COLO829 (cell line): ENCODE results near the gene HHATL.
"Not testable (repeated sequence)": the region's sequence is repeated elsewhere in the genome, so short reads cannot be mapped to it uniquely, and the experiment has no call there.

ENCODE experiments used
- DNase-seq: peaks from one replicate; pipeline ENCODE4 v3.0.0; 2012; ENCODE audit warnings: low spot score

Gene HHATL

DNA sequence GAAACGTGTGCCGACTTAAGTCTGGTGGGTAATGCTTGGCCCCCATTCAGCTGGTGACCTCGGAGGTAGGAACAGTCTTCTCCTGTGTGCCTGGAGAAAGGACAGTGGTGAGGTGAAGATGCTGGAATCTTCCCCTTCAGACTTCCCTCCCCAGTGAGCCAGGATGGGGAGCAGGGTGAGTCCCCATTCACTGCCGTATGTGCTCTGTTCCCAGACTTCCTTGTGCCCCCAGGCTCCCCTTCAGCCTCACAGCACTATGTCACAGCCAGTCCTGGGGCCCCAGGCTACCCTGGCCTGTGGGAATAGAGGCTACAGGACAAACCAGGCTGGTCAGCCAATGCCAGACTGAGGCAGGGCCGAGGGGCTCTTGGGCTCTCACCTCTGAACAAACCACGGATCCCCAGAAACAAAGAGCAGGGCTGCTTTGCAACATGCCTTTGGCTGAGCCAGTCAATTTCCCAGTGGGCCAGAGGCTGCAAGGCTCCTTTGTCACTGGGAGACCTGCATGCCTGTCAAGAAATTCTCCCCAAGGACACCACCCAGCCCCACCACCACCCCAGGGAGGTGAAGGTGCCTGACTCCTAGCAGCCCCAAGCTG is 31.8 kb upstream of the HHATL start:
- DNase-seq: no peak

DNA sequence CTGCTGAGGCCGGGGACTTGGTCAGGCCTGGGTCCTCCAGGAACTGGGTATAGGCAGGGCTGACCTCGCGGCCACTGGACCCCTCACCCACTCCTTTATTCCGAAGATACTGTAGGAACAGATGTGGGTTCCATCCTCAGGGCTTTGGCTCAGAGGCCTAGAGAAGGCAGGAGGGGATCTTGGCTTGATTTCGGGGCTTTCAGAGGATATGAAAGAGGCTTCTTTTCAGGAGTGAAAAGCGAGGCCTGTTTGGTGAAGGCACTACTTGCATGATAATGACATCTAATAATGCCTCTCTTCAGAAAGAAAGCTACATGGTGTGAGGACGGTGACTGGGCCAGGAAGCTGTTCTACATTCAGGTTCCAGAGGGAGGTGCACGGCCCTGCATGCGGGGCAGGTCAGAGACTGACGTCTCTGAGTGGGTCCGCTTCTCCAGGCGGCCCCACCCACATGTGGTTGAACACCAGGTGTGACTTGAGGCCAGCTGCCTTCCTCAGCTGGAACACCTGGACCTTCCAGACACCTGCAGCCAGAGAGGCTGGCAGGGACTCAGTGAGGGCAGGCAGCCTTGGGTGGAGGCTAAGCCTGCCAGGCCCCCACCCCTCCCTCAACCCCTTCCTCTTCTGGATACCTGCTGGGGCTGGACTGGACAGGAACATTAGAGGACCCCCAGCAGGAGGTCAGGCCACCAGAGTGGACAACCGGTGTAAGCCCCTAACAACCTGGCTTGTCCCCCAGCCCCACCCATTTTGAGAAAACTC is 31.1 kb upstream of the HHATL start:
- DNase-seq: no peak

DNA sequence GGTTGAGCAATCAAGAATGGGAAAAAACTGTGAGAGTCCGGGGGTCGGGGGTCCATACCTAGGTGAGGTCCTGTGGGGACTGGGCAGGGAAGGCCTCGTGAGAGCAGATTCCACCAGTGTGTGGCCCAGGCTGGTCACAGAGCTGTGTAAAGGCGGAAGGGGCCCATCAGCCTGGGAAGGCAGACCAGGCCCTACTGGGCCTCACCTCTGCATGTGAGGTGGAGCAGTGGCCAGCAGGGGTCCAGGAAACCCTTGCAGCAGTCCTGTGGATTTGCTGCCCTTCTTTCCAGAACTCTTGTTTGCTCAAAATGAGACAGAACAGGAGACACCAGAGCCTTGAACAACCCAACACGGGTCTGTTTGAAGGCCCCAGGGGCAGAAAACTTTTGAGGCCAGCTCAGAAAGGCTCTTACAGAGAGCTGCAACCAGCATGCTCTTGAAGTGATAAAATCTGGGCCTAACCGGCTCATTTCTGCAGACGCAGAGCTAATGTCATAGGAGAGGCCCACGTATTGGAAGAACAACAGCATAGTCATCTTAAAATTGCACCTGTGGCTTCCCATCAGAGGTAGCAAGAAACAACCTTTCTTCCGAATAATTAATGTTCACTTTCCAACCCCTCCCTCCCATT is 30.3 kb upstream of the HHATL start:
- no peak for DNase-seq

DNA sequence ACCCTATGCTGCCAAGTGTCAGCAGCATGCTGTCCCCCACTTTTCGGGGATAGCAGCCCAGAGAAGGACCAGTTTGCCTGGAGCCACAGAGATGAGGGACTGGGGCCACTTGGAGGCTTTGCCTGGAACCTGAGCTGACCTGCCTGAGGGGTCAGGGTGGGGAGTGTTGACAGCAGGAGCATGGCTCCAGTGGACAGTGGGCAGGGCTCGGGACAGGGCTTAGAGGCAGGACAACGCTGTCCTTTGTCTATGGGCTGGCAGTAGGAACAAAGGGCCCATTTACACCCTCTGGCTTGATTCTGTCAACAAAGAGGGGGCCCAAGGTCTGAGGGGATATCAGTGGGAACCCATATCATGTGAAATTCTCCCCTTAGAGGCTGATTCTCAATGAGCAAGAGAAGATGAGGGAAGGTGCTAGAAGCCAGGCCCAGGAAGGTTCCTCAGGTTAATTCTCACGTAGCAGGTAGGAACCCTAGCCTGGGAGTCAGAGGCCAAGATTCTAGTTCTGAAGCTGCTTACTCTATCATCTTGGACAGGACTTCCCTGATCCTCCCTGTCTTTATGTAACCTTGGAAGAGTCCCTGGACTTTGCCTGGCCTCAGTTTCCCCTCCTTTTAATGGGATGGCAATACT is 29.7 kb upstream of the HHATL start:
- DNase-seq: peak; percentile 97

DNA sequence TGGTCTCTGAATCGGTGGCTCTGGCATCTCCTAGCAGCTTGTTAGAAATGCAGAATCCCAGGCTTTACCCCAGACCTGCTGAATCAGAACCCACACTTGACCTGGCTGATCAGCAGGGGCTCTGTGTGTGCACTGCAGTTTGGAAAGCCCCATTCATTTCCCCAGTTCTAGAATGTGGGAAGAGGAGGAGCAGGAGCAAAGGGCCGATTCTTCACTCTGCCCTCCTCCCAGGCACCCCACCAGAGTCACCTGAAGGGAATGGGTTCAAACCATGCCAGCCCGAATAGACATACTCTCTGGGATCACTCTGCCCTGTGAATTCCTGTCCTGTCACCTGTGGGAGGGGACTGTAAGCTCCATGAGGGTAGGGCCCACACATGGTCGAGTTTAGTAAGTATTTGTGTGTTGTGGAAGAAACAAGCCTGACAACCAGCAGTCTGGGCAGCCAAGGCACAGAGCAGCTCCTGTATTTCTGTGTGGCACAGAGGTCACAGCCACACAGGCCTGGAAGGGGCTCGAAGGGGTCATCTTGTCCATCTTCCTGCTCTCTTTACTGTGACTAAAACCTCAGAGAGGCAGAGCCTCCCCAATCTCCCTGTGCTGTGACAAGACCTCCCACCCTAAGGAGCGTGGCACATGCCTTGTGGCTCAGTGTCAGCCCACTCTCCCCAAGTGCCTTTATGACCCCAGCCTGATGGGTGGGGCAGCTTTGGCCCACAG is 29.0 kb upstream of the HHATL start:
- DNase-seq: no peak

DNA sequence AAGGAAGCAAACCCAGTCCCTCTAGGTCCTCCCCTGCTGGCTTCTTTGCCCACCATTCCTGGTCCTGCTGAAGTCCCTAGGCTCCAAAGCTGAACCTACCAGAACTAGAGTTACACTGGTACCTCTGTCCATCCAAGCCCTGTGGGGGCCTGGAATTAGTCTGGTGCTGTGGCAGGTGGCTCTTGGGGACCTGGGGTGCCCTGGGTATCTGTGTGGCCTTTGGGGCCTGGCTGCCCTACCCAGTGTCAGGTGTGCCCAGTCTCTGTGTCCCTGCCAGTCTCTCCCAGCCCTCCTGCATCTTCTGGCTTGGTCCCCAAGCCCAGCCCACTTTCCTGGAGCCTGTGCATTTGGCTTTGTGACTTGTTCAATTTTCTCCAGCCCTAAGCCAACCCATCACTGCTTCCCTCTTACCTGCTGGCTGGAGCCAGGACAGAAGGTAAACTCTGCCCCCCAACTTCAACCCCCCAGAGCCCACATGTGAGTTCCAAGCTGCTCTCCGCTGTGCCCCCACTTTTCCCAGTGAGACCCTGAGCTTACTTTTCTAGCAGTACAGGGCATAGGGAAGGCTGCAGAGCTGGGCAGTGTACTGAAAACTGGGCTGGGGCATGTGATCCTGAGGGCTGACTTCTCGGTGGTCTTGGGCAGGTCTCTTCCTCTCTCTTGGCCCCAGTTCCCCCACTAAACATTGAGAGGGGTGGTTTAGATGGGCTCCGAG is 28.3 kb upstream of the HHATL start:
- no peak for DNase-seq

DNA sequence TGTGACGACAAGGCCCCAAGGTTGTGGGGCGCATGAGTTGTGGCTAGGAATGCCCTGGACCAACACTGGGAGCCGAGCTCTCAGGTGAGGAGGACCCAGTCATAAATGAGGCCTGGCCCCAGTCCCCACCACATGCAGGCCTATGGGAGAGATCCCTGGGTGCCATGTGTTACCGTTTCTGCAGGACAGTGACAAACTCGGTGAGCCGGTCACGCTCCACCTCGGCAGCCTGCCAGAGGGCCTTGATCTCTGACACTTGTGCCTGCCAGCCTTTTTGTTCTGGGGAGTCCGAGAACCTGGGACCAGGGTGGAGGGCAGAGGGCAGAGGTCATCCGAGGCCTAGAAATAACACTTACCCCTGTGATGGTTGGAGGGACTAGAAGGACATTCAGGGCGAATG is 27.7 kb upstream of the HHATL start:
- no peak for DNase-seq

DNA sequence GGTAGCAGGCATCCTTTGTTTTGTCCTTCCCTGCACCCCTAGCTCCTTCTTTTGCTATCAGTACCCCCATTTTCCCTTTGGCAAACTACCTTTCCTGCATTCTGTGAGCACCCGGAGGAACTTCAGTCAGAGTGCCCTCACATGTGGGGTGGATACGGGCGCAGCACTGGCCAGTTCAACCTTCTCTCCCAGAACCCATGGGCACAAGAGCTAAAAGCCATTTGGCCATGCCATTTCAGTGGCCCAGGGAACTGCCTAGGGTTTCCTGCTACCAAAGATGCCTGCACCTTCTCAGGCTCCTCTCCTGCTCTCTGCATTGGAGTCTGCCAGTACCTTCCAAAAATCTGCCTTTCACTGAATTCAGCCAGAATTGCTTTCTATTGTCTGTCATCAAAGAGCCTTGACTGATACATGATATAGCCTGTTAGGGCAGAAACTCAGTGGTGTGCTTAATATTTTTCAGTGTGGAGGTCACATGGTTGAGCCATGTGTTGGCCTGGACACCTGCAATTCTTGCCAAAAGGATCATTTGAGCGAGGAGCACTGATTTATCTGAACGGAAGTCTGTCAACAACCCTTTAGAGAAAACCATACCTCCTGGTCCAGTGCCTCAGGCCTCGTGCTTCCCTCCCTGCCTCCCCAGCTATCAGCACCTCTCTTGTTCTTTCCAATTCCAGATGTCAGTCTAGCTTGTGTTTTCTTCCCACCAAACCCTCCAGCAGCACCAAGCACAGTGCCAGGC is 27.0 kb upstream of the HHATL start:
- no peak for DNase-seq

DNA sequence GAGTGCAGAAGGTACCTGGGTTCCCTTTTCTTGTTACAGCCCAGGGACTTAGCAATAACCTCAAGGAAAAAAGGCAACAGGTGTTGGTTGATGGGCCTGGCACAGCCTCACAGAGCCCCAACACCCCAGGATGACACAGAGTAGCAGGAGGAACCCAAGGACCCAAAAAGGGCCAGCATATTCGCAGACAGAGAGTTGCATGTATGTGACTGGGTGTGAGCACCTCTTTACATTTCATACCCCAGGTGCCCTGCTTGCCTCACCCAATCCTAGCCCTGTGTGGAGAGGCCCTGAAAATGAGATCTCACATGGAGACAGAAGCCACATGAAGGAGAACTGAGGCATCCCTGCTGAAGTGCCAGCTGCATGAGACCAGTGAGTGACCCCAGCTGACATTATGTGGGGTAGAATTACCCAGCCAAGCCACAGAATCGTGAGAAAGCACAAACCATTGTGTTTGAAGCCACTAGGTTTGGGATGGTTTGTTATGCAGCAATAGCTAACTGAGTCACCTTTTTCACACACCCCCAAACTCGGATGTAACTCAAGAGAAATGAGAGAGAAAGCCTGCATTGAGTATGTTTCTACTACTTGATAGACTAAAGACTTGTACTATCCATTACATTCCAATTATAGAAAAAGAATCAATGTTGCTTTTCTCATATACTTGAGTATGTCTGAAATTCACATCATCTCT is 26.2 kb upstream of the HHATL start:
- DNase-seq: no peak

DNA sequence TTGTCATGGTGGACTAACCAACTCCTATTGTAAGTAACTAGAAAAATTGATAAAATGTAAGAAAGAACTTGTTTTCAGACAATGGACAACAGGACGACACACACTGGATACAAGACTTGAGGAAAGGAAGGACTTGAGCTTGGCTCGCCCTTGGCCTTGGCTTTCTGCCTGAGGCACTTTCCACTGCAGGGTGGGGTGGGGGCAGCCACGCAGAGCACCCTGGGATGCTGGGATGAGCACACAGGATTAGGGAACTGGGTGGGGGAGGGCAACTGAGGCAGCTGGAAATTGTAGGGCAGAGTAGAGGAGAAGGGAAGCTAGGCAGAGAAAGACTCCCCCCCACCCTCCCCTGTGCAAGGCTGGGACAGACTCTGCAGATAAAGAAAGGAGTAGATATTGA is 25.5 kb upstream of the HHATL start:
- no peak for DNase-seq

DNA sequence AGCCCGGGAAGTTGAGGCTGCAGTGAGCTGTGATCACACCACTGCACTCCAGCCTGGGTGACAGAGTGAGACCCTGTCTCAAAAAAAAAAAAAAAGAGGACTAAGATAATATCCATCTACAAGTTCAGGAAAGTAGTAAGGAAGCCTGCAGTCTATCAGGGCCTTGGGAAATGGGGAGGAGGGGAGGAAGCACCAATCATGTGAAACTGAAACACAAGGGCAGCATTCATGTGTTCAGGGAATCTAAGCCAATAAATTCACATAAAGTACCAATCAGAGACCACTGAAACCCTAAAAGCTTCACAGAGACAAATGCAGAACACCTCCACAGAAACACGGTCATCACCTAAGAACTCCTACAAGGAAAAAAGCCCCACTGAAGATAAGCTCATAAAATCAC is 22.9 kb upstream of the HHATL start:
- DNase-seq: peak; percentile 66

DNA sequence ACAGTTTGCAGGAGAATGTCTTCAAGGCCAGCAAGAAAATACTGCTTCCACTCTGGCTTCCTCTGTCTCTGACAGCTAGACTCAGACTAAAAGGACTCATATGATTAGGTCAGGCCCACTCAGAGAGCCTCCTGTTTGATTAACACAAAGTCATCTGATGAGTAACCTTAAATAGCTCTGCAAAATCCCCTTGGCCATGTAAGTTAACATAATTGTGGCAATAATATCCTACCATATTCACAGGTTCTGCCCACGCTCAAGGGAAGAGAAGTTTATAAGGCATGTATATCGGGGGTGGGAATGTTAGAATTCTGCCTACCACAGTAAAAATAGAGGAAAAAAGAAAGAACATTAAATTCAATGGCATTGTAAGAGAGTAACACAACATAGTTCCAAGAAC is 20.6 kb upstream of the HHATL start:
- no peak for DNase-seq

DNA sequence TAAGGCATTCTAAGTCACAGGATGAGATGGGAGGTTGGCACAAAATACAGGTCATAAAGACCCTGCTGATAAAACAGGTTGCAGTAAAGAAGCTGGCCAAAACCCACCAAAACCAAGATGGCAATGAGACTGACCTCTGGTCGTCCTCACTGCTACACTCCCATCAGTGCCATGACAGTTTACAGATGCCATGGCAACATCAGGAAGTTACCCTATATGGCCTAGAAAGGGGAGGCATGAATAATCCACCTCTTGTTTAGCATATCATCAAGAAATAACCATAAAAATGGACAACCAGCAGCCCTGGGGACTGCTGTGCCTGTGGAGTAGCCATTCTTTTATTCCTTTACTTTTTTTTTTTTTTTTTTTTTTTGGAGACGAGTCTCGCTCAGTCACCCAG is 19.8 kb upstream of the HHATL start:
- not testable (repeated sequence) for DNase-seq

DNA sequence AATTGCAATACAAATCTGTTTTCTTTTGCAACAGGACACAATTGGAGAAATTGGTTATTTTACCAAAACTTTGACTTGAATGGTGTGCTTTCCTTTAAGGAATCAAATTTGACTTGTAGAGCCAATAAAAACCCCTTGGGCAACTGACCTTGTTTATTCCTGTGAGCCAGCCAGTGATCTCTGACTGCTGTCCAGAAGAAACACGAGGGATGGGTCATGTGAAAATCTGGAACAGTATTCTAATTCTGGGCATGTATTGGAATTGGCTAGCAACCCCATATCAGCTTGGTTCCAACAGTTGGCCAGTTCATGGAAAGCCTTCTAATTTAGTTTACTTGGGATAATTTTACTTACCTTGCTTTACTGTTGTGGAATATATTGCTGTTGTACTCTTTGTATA is 19.1 kb upstream of the HHATL start:
- DNase-seq: no peak

DNA sequence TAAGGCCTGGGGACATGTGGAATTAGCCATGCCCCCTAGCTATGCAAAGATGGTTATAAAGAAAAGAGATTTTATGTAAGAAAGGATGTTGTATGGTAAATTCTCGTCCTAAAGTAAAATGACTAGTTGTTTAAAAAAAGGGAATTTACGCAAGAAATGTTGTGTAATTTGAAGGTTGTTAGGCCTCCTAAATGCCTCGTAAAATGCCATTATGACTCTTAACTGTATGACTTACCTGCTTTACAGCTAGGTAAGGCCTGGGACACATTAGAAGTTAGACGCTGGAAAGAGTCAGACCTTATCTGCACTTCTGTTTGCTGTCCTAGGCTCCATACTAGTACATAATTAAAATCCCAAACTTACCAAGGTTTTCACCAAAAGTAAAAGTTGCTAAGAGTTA is 17.5 kb upstream of the HHATL start:
- DNase-seq: no peak

DNA sequence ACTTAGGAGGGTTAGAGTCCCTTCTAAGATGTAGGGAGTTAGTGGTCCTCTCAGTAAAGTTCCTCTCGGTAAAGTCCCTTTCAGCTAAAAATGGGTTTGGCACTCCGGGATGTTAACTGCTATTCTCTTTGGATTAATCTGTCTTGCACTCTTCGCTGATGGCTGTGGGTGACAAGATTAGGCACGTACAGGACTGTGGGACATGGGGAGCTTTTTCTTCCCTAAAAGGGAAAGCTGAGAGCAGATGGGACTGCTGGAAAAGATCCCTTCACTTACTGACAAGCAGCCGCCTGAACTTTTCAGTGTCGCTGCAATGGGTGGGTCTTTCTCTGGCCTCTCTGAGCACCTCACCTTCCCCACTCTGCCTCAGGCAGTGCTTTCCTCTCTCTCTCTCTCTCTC is 16.4 kb upstream of the HHATL start:
- no peak for DNase-seq

DNA sequence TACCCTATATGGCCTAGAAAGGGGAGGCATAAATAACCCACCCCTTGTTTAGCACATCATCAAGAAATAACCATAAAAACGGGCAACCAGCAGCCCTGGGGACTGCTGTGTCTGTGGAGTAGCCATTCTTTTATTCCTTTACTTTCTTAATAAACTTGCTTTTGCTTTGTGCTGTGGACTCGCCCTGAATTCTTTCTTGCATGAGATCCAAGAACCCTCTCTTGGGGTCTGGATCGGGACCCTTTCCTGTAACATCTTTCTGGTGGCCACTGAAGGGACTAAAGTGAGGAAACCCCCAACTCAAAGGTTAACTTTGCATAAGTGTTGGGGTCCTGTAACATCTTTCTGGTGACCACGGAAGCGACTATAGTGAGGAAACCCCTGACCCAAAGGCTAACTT is 15.7 kb upstream of the HHATL start:
- no peak for DNase-seq

DNA sequence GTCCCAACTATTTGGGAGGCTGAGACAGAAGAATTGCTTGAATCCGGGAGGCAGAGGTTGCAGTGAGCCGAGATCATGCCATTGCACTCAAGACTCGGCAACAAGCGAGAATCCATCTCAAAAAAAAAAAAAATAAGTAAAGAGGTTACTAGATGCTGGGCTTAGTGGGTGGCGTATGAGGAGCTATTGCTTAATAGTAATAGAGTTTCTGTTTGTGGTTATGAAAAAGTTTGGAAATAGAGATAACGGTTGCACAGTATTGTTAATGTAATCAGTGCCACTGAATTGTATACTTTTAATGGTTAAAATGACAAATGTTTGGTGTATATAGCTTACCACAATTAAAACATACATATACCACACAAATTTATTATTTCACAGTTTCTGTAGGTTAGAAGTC is 14.7 kb upstream of the HHATL start:
- no peak for DNase-seq

DNA sequence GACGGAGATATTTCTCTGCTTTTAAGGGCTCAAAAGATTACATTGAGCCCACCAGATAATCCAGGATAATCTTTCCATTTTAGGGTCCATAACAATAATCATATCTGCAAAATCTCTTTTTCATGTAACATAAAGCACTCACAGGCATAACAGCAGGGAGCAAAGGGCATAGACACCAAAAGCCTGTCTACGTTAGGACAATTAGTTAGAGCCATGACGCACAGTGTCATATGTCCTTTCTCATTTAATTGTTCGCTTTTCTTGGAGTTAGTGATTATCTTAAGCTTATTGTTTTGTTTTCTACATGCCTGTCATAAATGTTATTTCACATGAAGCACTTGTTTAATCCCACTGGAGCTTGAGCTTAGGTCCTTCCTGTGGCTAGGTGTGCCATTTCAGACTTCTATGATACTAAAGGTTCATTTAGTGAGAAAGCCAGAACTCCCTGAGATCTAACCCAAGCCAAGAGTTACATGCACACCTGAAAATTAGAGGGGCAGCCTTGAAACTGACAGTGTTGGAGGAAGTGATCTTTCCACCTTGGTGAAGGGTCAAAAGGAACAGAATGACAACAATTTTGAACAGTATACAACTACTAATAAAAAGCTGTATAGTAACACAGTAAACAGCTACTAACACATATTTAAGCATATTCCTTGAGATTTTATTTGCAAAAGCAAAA is 11.7 kb upstream of the HHATL start:
- no peak for DNase-seq

DNA sequence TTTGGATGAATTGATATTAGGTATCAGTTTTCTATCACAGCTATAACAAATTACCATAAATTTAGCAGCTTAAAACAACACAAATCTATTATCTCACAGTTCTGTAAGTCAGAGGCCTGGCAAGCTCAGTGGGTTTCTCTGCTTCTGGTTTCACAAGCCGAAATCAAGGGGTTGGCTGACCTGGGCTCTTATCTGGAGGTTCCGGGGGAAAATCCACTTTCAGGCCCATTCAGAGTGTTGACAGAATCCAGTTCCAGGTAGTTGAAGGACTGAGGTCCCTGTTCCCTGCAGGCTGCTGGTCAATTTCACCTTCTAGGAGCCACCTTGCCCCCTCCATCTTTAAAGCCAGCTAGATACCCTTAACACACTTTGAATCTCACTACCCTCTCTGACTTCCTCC is 11.1 kb upstream of the HHATL start:
- DNase-seq: no peak
